Sciatic nerve (tissue), 2 donors: ENCODE data around the gene PAK6. TPM values are rescaled to one million over a fixed set of nuclear protein-coding genes. Genes with fewer than 3 reads are reported as not detected.

Source experiments
- ATAC-seq: fragments of 200-7000 bp; cut with Tn5 transposase; one replicate; pipeline ENCODE4 v1.9.1; 2020; ENCODE audit warnings: mild to moderate bottlenecking, moderate library complexity
- DNase-seq: peaks from one replicate; pipeline ENCODE4 v3.0.0-alpha.2; 2020; ENCODE audit warnings: low spot score
- intact Hi-C: fragments of 100-400 bp; cut with DNase I; formaldehyde crosslinking; loops from one replicate; pipeline ENCODE4 v1.14.2; 2022
- total RNA-seq: library from RNA; stranded (reverse); fragmentation: NEBNext Ultra II Directional; extraction: Animal tissue kit (Norgen Biotek cat#: 25700); gene quantifications from one replicate; pipeline ENCODE4 v1.2.1, GENCODE V29; 2021
- donor health status: DM: no; HTN: no; CAD: no.
- donor health status: DM: no; HTN: no; CAD: no.

PAK6 gene
- total RNA-seq, 1 donor from 2014 or later: 0.31 TPM

- no peak for DNase-seq
- intact Hi-C loops: no loop called here
- peak; percentile 20 for ATAC-seq
Observed at GRCh38 chr15:40239693-40240618, 1.1 kb downstream of the PAK6 start.

- DNase-seq: peak; percentile 50
- intact Hi-C loops: no loop called here
- ATAC-seq: no peak
Observed at GRCh38 chr15:40240619-40241221, 1.9 kb downstream of the PAK6 start.

GRCh38 chr15:40241269-40242212 lies 2.7 kb downstream of the PAK6 start:
- intact Hi-C loops: no loop called here
- ATAC-seq (no peak), DNase-seq (peak; percentile 32)

- intact Hi-C loops: no loop called here
Observed at GRCh38 chr15:40242213-40242599, 3.3 kb downstream of the PAK6 start.

GRCh38 chr15:40242601-40243000 lies 3.7 kb downstream of the PAK6 start:
- no peak for ATAC-seq
- intact Hi-C loops: no loop called here
- DNase-seq: peak; percentile 21

More at GRCh38 chr15:40242213-40242599, 3.3 kb downstream of the PAK6 start:
- peak; percentile 17 for DNase-seq
- no peak for ATAC-seq

- DNase-seq (peak; percentile 15), ATAC-seq (no peak)
- intact Hi-C loops: no loop called here
Observed at GRCh38 chr15:40243126-40243810, 4.4 kb downstream of the PAK6 start.

GRCh38 chr15:40244961-40245523 lies 6.2 kb downstream of the PAK6 start:
- intact Hi-C loops: no loop called here
- ATAC-seq: no peak
- DNase-seq: peak; percentile 28

GRCh38 chr15:40245666-40246450 lies 7.0 kb downstream of the PAK6 start:
- DNase-seq (peak; percentile 31), ATAC-seq (no peak)
- intact Hi-C loops: no loop called here

- peak; percentile 41 for DNase-seq
- no peak for ATAC-seq
Observed at GRCh38 chr15:40246496-40247280, 7.8 kb downstream of the PAK6 start.

GRCh38 chr15:40247406-40247971 lies 8.6 kb downstream of the PAK6 start:
- DNase-seq (peak; percentile 42), ATAC-seq (no peak)
- intact Hi-C loops: no loop called here

More at GRCh38 chr15:40246496-40247280, 7.8 kb downstream of the PAK6 start:
- intact Hi-C loops: no loop called here

- ATAC-seq (no peak), DNase-seq (peak; percentile 47)
- intact Hi-C loops: no loop called here
Observed at GRCh38 chr15:40248006-40248783, 9.3 kb downstream of the PAK6 start.

- ATAC-seq: peak; percentile 33
- intact Hi-C loops: no loop called here
- DNase-seq: peak; percentile 50
Observed at GRCh38 chr15:40249477-40250303, 10.8 kb downstream of the PAK6 start.

- intact Hi-C loops: no loop called here
- DNase-seq (peak; percentile 23), ATAC-seq (no peak)
Observed at GRCh38 chr15:40250304-40250656, 11.4 kb downstream of the PAK6 start.

- ATAC-seq (no peak), DNase-seq (no peak)
- intact Hi-C loops: no loop called here
Observed at GRCh38 chr15:40250771-40251483, 12.1 kb downstream of the PAK6 start.
